CD4-positive, alpha-beta T cell (primary cell): Measurements from ENCODE around the gene ECHDC3. TPM values are rescaled to one million over a fixed set of nuclear protein-coding genes. Genes with fewer than 3 reads are reported as not detected.
A peak's percentile ranks its signal among the peaks of the same experiment; 100 is the strongest.

ENCODE experiments used
- ATAC-seq: fragments of 200-7000 bp; cut with Tn5 transposase; one replicate; pipeline ENCODE4 v1.10.0; 2022; ENCODE audit warnings: mild to moderate bottlenecking; ENCODE audit not compliant: poor library complexity
- CTCF ChIA-PET: fragments of 350-600 bp; sonication (Branson Sonifier 250); formaldehyde crosslinking; loops from one replicate; lab custom pipeline; 2021; ENCODE audit warnings: antibody characterized with exemption, inconsistent platforms; lab: Charles Lee
- POLR2A ChIA-PET: fragments of 350-600 bp; sonication (Branson Sonifier 250); formaldehyde crosslinking; loops from one replicate; lab custom pipeline; 2021; ENCODE audit warnings: antibody characterized with exemption, inconsistent platforms; lab: Charles Lee
- DNase-seq, 14 experiments: peaks; one replicate each; pipeline ENCODE4 v3.0.0-alpha.2; 2013 to 2020; ENCODE audit warnings: mixed read lengths in 2 of 14
- H3K27ac ChIP-seq, 2 donors: one replicate each; pipeline versions ENCODE4 v1.5.1 to v1.7.0; 2013; ENCODE audit warnings: low read length in 2 of 2, low read depth in 1 of 2, mild to moderate bottlenecking in 1 of 2
- H3K27me3 ChIP-seq, 2 experiments: 1 replicate in 1 of 2; 2 replicates in 1 of 2; pipeline versions ENCODE4 v1.6.1 to v1.7.0; 2013; ENCODE audit warnings: low read length in 2 of 2, control low read depth in 1 of 2, mild to moderate bottlenecking in 1 of 2, moderate library complexity in 1 of 2; ENCODE audit not compliant: insufficient read depth in 2 of 2, control insufficient read depth in 1 of 2
- H3K36me3 ChIP-seq: one replicate; pipeline ENCODE4 v1.6.1; 2013; ENCODE audit warnings: low read length, control low read depth; ENCODE audit not compliant: insufficient read depth
- H3K4me1 ChIP-seq: one replicate; pipeline ENCODE4 v1.6.1; 2013; ENCODE audit warnings: low read length, control low read depth; ENCODE audit not compliant: insufficient read depth
- H3K4me3 ChIP-seq: one replicate; pipeline ENCODE4 v1.5.1; 2013; ENCODE audit warnings: mild to moderate bottlenecking, low read length, moderate library complexity
- H3K9me3 ChIP-seq, 2 experiments: 1 replicate in 1 of 2; 2 replicates in 1 of 2; pipeline versions ENCODE4 v1.6.1 to v1.7.0; 2013; ENCODE audit warnings: low read length in 2 of 2, mild to moderate bottlenecking in 2 of 2, control low read depth in 1 of 2, moderate library complexity in 1 of 2; ENCODE audit not compliant: control insufficient read depth in 1 of 2, insufficient read depth in 1 of 2
- H3K27ac Mint-ChIP-seq: one replicate; pipeline ENCODE4 v1.8.0; 2020; ENCODE audit warnings: mixed read lengths
- H3K27me3 Mint-ChIP-seq: one replicate; pipeline ENCODE4 v1.8.0; 2021; ENCODE audit warnings: mixed read lengths
- H3K36me3 Mint-ChIP-seq: one replicate; pipeline ENCODE4 v1.8.0; 2021; ENCODE audit warnings: low read depth, mixed read lengths
- H3K4me1 Mint-ChIP-seq: one replicate; pipeline ENCODE4 v1.8.0; 2021; ENCODE audit warnings: low read depth, mixed read lengths
- H3K4me3 Mint-ChIP-seq: one replicate; pipeline ENCODE4 v1.8.0; 2020; ENCODE audit warnings: mild to moderate bottlenecking, mixed read lengths
- H3K9me3 Mint-ChIP-seq: one replicate; pipeline ENCODE4 v1.8.0; 2020; ENCODE audit warnings: mixed read lengths
- intact Hi-C, 2 experiments: fragments of 100-400 bp; cut with DNase I in 1 of 2; cut with micrococcal nuclease in 1 of 2; formaldehyde crosslinking; loops; one replicate each; pipeline versions ENCODE4 v1.15.1 to v1.9.0; 2023 to 2025; cut with DNase I, micrococcal nuclease
- total RNA-seq, 174 experiments: library from RNA in 2 of 174; stranded (reverse) in 2 of 174; gene quantifications; one replicate each; pipeline ENCODE4 v1.2.3 and lab custom pipeline; 2021 to 2026
- TF ChIP-seq, protein P1 (sequence below): fragments of 200-600 bp; IDR thresholded peaks from one replicate; pipeline ENCODE4 v1.8.0; 2022; ENCODE audit warnings: antibody characterized with exemption, mild to moderate bottlenecking

Gene ECHDC3
- total RNA-seq, 2 experiments from 2014 or later = 1.5 to 1.6 TPM

DNA sequence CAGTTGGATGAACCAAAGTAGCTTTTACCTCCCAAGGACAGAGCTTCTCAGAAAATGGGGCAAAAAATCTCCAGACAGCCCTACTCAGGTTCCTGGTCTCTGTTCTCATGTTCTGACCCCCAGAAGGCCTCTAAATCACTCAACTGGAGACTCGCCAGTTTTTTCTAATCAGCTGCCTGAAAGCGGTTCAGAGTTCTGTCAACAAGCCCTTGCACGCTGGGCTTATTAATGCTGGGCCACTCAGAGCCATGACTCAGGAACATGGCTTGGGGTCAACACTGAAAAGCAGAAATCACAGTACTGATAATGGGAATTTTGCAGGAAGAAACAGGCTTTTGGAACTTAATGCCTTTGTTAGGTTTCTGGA, 15.3 kb downstream of the ECHDC3 start:
- no peak for ATAC-seq
- H3K4me3 ChIP-seq = no peak overlapping the region
- no peak for DNase-seq
- ChIA-PET POLR2A (interaction anchor here (0.9 to 1.5 kb wide), 3 partner anchors 46 to 242 kb away, joined by 3 to 9 read pairs (median 4); no protein-coding TSS in a partner anchor), CTCF (interaction anchor here (0.6 to 4.4 kb wide), 12 partner anchors 9 to 271 kb away, joined by 3 to 30 read pairs (median 4); no protein-coding TSS in a partner anchor)
- peaks cover 0 to 5% of the 10 kb centered on the region in 2 experiments for H3K9me3 ChIP-seq
- H3K36me3 Mint-ChIP-seq = no peaks in the 10 kb centered on the region
- H3K27ac ChIP-seq = no peak overlapping the region
- no peaks in the 10 kb centered on the region for H3K27me3 Mint-ChIP-seq
- TF ChIP-seq, protein P1, sequence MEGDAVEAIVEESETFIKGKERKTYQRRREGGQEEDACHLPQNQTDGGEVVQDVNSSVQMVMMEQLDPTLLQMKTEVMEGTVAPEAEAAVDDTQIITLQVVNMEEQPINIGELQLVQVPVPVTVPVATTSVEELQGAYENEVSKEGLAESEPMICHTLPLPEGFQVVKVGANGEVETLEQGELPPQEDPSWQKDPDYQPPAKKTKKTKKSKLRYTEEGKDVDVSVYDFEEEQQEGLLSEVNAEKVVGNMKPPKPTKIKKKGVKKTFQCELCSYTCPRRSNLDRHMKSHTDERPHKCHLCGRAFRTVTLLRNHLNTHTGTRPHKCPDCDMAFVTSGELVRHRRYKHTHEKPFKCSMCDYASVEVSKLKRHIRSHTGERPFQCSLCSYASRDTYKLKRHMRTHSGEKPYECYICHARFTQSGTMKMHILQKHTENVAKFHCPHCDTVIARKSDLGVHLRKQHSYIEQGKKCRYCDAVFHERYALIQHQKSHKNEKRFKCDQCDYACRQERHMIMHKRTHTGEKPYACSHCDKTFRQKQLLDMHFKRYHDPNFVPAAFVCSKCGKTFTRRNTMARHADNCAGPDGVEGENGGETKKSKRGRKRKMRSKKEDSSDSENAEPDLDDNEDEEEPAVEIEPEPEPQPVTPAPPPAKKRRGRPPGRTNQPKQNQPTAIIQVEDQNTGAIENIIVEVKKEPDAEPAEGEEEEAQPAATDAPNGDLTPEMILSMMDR = no peak
- peaks cover 6% of the 10 kb centered on the region for H3K4me1 Mint-ChIP-seq
- no peak overlapping the region for H3K27ac Mint-ChIP-seq
- H3K27me3 ChIP-seq = no peaks in the 10 kb centered on the region
- no peak overlapping the region for H3K4me3 Mint-ChIP-seq
- H3K9me3 Mint-ChIP-seq = no peaks in the 10 kb centered on the region
- no peaks in the 10 kb centered on the region for H3K36me3 ChIP-seq
- intact Hi-C loops = loop anchor here in 1 of 2 experiments (2.0 kb wide), 1 partner anchor 15 kb away; the partner anchor contains the start of gene ECHDC3
- H3K4me1 ChIP-seq = no peaks in the 10 kb centered on the region

DNA sequence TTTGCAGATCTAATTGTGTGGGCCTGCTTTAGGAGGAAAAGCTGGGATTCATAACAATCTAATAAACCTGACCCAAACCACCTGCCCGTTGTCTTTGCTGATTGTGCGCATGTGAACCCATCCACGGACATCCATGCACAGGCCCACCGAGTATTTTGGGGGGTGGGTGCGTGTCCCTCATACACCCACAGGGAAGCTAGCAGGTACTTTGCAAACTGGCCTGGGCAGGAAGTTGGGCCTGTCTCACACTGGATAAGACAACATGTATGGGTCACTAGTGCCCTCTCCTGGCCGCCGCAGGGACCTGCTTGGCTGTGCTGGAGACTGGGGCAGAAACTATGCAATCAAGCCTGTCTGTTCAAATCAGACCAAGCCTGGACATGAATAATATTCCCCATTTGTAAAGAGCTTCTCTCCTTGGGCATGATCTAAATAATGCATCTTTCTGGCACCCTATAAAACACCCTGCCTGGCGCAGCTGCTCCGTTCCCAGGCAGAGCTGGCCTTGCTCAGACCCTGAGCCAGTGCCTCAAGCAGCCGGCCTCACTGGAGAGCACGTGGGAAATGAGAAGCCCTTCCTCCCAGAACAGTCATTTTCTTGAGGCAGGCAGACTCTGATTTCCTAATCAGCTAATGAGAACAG, 15.8 kb downstream of the ECHDC3 start:
- TF ChIP-seq, protein P1 = peak; percentile 92
- no peaks in the 10 kb centered on the region for H3K36me3 ChIP-seq
- no peaks in the 10 kb centered on the region for H3K27me3 Mint-ChIP-seq
- H3K27ac Mint-ChIP-seq = no peak overlapping the region
- no peak overlapping the region for H3K4me3 Mint-ChIP-seq
- peaks cover 6% of the 10 kb centered on the region for H3K4me1 Mint-ChIP-seq
- ATAC-seq (peak; percentile 99), DNase-seq (peak; percentile 73 to 89 (median 79))
- no peaks in the 10 kb centered on the region for H3K27me3 ChIP-seq
- H3K27ac ChIP-seq = no peak overlapping the region
- H3K9me3 ChIP-seq = peaks cover 0 to 5% of the 10 kb centered on the region in 2 experiments
- no peak overlapping the region for H3K4me3 ChIP-seq
- intact Hi-C loops = loop anchor here (1.0 to 2.0 kb wide), 2 partner anchors 15 to 243 kb away; partner anchors contain the start of gene ECHDC3 (in 1 of the 2)
- ChIA-PET CTCF (interaction anchor here (0.6 to 4.4 kb wide), 12 partner anchors 8 to 272 kb away, joined by 3 to 30 read pairs (median 4); no protein-coding TSS in a partner anchor), POLR2A (interaction anchor here (0.9 to 1.5 kb wide), 3 partner anchors 47 to 242 kb away, joined by 3 to 9 read pairs (median 4); no protein-coding TSS in a partner anchor)
- H3K4me1 ChIP-seq = no peaks in the 10 kb centered on the region
- no peaks in the 10 kb centered on the region for H3K36me3 Mint-ChIP-seq
- H3K9me3 Mint-ChIP-seq = no peaks in the 10 kb centered on the region

DNA sequence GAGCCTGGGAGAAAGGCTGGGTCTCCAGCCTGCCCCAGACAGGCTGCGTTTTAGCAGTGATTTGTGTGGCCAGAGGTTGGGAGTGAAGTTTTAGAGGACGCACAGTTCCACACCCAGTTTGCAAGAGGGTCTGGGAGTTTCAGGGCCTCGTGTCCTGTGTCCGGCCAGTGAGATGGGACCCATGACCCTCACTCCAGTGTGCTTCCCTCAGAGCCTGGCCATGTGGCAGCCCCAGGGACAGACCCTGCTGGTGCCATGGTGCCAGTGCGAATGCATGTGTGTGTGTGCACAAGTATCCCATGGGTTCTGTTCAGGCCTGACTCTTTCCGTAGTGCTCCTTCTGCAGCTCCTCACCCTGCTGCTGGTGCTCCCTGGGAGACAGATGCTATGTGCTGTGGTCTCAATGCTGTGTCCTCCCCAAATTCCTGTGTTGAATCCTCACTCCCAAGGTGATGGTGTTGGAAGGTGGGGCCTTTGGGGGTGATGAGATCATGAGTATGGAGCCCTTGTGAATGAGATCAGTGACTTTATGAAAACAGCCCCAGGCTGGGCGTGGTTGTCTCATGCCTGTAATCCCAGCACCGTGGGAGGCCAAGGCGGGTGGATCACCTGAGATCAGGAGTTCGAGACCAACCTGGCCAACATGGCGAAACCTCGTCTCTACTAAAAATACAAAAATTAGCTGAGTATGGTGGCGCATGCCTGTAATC, 16.5 kb downstream of the ECHDC3 start:
- Mint-ChIP-seq H3K4me3 (no peak overlapping the region), H3K27me3 (no peaks in the 10 kb centered on the region), H3K27ac (no peak overlapping the region), H3K9me3 (no peaks in the 10 kb centered on the region), H3K36me3 (no peaks in the 10 kb centered on the region), H3K4me1 (peaks cover 6% of the 10 kb centered on the region)
- DNase-seq (no peak), ATAC-seq (no peak)
- intact Hi-C loops = loop anchor here (1.0 kb wide), 1 partner anchor 243 kb away; no protein-coding TSS in a partner anchor
- peaks cover 0 to 5% of the 10 kb centered on the region in 2 experiments for H3K9me3 ChIP-seq
- CTCF ChIA-PET = interaction anchor here (1.2 to 4.4 kb wide), 7 partner anchors 11 to 273 kb away, joined by 3 to 30 read pairs (median 6); no protein-coding TSS in a partner anchor
- H3K4me3 ChIP-seq = no peak overlapping the region
- H3K4me1 ChIP-seq = no peaks in the 10 kb centered on the region
- TF ChIP-seq, protein P1 = no peak
- no peaks in the 10 kb centered on the region for H3K27me3 ChIP-seq
- H3K36me3 ChIP-seq = no peaks in the 10 kb centered on the region
- no peak overlapping the region for H3K27ac ChIP-seq
- POLR2A ChIA-PET = interaction anchor here (0.9 to 1.5 kb wide), 2 partner anchors 73 to 243 kb away, joined by 4 to 9 read pairs; no protein-coding TSS in a partner anchor
